H1 (cell line): ENCODE measurements around the gene TCF4.

Experiments used
- BACH1 ChIP-seq: IDR thresholded peaks from 2 replicates; pipeline ENCODE4 v1.6.1; 2012; ENCODE audit warnings: low read length, improper control_type of control experiment
- CREB1 ChIP-seq: IDR thresholded peaks from 2 replicates; pipeline ENCODE4 v1.6.1; 2012; ENCODE audit warnings: inconsistent platforms
- CTCF ChIP-seq, 3 experiments: IDR thresholded peaks; 1 replicate in 2 of 3; 2 replicates in 1 of 3; pipeline versions ENCODE4 v1.5.1 to v1.6.1; 2011; ENCODE audit warnings: low read length in 3 of 3, mild to moderate bottlenecking in 3 of 3, inconsistent platforms in 2 of 3, low read depth in 1 of 3, moderate library complexity in 1 of 3; ENCODE audit not compliant: insufficient read depth in 1 of 3; ENCODE audit errors: control extremely low read depth in 1 of 3
- HDAC2 ChIP-seq, 2 experiments: fragments of 300-600 bp in 1 of 2; sonication (generic) in 1 of 2; IDR thresholded peaks; 2 replicates each; pipeline ENCODE4 v1.6.1; 2011 to 2012; ENCODE audit warnings: low read depth in 2 of 2, low read length in 2 of 2, mild to moderate bottlenecking in 2 of 2, moderate library complexity in 2 of 2, borderline replicate concordance in 1 of 2, inconsistent platforms in 1 of 2
- MAX ChIP-seq: IDR thresholded peaks from 2 replicates; pipeline ENCODE4 v1.6.1; 2012; ENCODE audit warnings: inconsistent platforms
- NRF1 ChIP-seq: IDR thresholded peaks from 2 replicates; pipeline ENCODE4 v1.6.1; 2011; ENCODE audit warnings: mild to moderate bottlenecking, low read depth, low read length, improper control_type of control experiment
- POLR2A ChIP-seq, 2 experiments: IDR thresholded peaks; 1 replicate in 1 of 2; 2 replicates in 1 of 2; pipeline ENCODE4 v1.6.1; 2011; ENCODE audit warnings: low read depth in 2 of 2, low read length in 2 of 2, mild to moderate bottlenecking in 2 of 2; ENCODE audit errors: control extremely low read depth in 1 of 2
- RFX5 ChIP-seq: IDR thresholded peaks from 2 replicates; pipeline ENCODE4 v1.6.1; 2011; ENCODE audit warnings: low read depth, low read length, improper control_type of control experiment, borderline replicate concordance
- RNF2 ChIP-seq: fragments of 200-900, 300-1000 bp; sonication (generic); IDR thresholded peaks from 2 replicates; pipeline ENCODE4 v1.7.1; 2016; ENCODE audit warnings: borderline replicate concordance, low read depth, mild to moderate bottlenecking, antibody characterized with exemption, low read length; ENCODE audit not compliant: poor library complexity, severe bottlenecking; ENCODE audit errors: missing control alignments
- SIN3A ChIP-seq, 2 experiments: IDR thresholded peaks in 1 of 2; conservative IDR thresholded peaks in 1 of 2; 2 replicates each; pipeline ENCODE4 v1.6.1; 2011 to 2012; ENCODE audit warnings: low read length in 2 of 2, improper control_type of control experiment in 1 of 2, low read depth in 1 of 2, mild to moderate bottlenecking in 1 of 2
- SP2 ChIP-seq: IDR thresholded peaks from 2 replicates; pipeline ENCODE4 v1.6.1; 2012; ENCODE audit warnings: mild to moderate bottlenecking, low read length, inconsistent platforms
- SP4 ChIP-seq: IDR thresholded peaks from 2 replicates; pipeline ENCODE4 v1.6.1; 2012; ENCODE audit warnings: low read length, inconsistent platforms

- TF ChIP-seq SIN3A (conservative IDR thresholded peaks at IDR 0.05 in 1 of 2, IDR thresholded peaks at IDR 0.05 in 1 of 2; ENCODE audit: low read depth in 1 of 2, low read length in 2 of 2) (no peak), BACH1 (no peak), CTCF (IDR thresholded peaks at IDR 0.05; ENCODE audit: control extremely low read depth in 1 of 3, insufficient read depth in 1 of 3, low read depth in 1 of 3, low read length in 3 of 3) (no peak), POLR2A (IDR thresholded peaks at IDR 0.05; ENCODE audit: control extremely low read depth in 1 of 2, low read depth in 2 of 2, low read length in 2 of 2) (no peak), CREB1 (no peak), NRF1 (no peak), RFX5 (no peak), MAX (no peak), SP2 (no peak), HDAC2 (IDR thresholded peaks at IDR 0.05; ENCODE audit: borderline replicate concordance in 1 of 2, low read depth in 2 of 2, low read length in 2 of 2) (no peak), RNF2 (no peak), SP4 (no peak)
Observed at GRCh38 chr18:55362303-55362702, 225.7 kb downstream of the TCF4 start.
